GM21360 (cell line): Measurements from ENCODE around the gene ZNF469.

Experiments
- ATAC-seq: cut with Tn5 transposase; IDR thresholded peaks from one replicate; pipeline ENCODE4 v1.9.1; 2021; ENCODE audit warnings: mild to moderate bottlenecking, moderate library complexity; ENCODE audit not compliant: unreplicated experiment

The ZNF469 gene

GRCh38 chr16:88347656-88348376, 34.9 kb upstream of the ZNF469 start:
- no peak for ATAC-seq

GRCh38 chr16:88348377-88349152, 34.2 kb upstream of the ZNF469 start:
- no peak for ATAC-seq

- ATAC-seq = no peak
Measured at GRCh38 chr16:88349153-88349902, 33.4 kb upstream of the ZNF469 start.

- no peak for ATAC-seq
Measured at GRCh38 chr16:88349903-88350900, 32.6 kb upstream of the ZNF469 start.

GRCh38 chr16:88350922-88351321, 31.8 kb upstream of the ZNF469 start:
- no peak for ATAC-seq

GRCh38 chr16:88351491-88352101, 31.2 kb upstream of the ZNF469 start:
- no peak for ATAC-seq

- no peak for ATAC-seq
Measured at GRCh38 chr16:88352261-88353200, 30.2 kb upstream of the ZNF469 start.

GRCh38 chr16:88353232-88353631, 29.5 kb upstream of the ZNF469 start:
- ATAC-seq = no peak

GRCh38 chr16:88353691-88354090, 29.1 kb upstream of the ZNF469 start:
- ATAC-seq = no peak

- ATAC-seq = no peak
Measured at GRCh38 chr16:88354229-88355092, 28.3 kb upstream of the ZNF469 start.

GRCh38 chr16:88355093-88355388, 27.7 kb upstream of the ZNF469 start:
- ATAC-seq = no peak

- no peak for ATAC-seq
Measured at GRCh38 chr16:88355389-88356123, 27.2 kb upstream of the ZNF469 start.

GRCh38 chr16:88356124-88356726, 26.5 kb upstream of the ZNF469 start:
- no peak for ATAC-seq

GRCh38 chr16:88356727-88357199, 26.0 kb upstream of the ZNF469 start:
- no peak for ATAC-seq

- ATAC-seq = no peak
Measured at GRCh38 chr16:88357317-88358022, 25.3 kb upstream of the ZNF469 start.

GRCh38 chr16:88358023-88358420, 24.7 kb upstream of the ZNF469 start:
- ATAC-seq = no peak
